Right atrium auricular region (tissue), 2 donors: ENCODE data around the gene FAM78A. TPM values are rescaled to one million over a fixed set of nuclear protein-coding genes. Genes with fewer than 3 reads are reported as not detected.

Source experiments
- DNase-seq: peaks from one replicate; pipeline ENCODE4 v3.0.0-alpha.2; 2019; ENCODE audit warnings: low spot score
- H3K27ac ChIP-seq, 2 donors: fragments of 200-600 bp; sonication (generic); 1 replicate in 1 of 2; 2 replicates in 1 of 2; pipeline ENCODE4 v1.5.1; 2016 to 2019
- H3K27me3 ChIP-seq, 2 donors: fragments of 200-600 bp; sonication (generic); one replicate each; pipeline versions ENCODE4 v1.5.1 to v1.6.0; 2017 to 2019
- H3K36me3 ChIP-seq: fragments of 200-600 bp; sonication (generic); one replicate; pipeline ENCODE4 v1.5.1; 2016
- H3K4me1 ChIP-seq, 2 donors: fragments of 200-600 bp; sonication (generic); one replicate each; pipeline versions ENCODE4 v1.5.1 to v1.6.0; 2017 to 2019
- H3K4me3 ChIP-seq, 2 donors: fragments of 200-600 bp; sonication (generic); 1 replicate in 1 of 2; 2 replicates in 1 of 2; pipeline ENCODE4 v1.5.1; 2017 to 2019; ENCODE audit warnings: mild to moderate bottlenecking in 1 of 2, moderate library complexity in 1 of 2
- H3K9me3 ChIP-seq, 2 donors: fragments of 200-600 bp; sonication (generic); one replicate each; pipeline ENCODE4 v1.5.1; 2019
- CTCF ChIP-seq, 2 donors: fragments of 200-600 bp; sonication (generic); IDR thresholded peaks; one replicate each; pipeline ENCODE4 v1.5.1; 2019; ENCODE audit warnings: antibody characterized with exemption in 2 of 2
- total RNA-seq, 2 donors: library from RNA; depleted of rRNA; stranded (reverse); fragments of >200 nt; gene quantifications; one replicate each; pipeline ENCODE4 v1.1.0, GENCODE V29; 2016

The FAM78A gene
- total RNA-seq, 2 donors from 2014 or later, result 31.8 to 55.3 TPM

DNA sequence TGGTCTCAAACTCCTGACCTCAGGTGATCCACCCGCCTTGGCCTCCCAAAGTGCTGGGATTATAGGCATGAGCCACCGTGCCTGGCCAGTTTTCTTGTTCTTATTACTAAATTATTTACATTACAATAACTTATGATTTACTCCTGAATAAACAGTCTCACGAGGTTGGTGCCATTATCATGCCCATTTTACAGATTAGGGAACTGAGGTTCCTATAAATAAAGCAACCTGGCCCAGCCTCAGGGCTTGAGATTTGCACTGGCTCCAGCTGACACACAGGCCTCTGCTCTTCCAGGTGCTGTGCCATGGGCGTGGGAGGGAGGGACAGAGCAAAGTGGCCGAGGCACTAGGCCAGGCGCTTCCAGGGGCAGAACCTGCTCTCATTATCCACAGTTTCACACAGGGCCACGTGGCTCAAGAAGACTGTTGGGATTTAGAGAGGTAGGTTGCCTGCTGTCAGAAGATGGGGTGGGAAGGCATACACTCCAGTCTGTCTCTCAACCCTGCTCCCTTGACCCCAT lies 15.5 kb upstream of the FAM78A start:
- H3K4me1 ChIP-seq, result peaks cover 0 to 65% of the 10 kb centered on the region in 2 donors
- H3K4me3 ChIP-seq, result peak overlapping the region; percentile 59 to 60
- H3K27me3 ChIP-seq, result no peaks in the 10 kb centered on the region
- TF ChIP-seq CTCF (IDR thresholded peaks at IDR 0.05), result no peak
- H3K36me3 ChIP-seq, result peaks cover 17% of the 10 kb centered on the region
- H3K9me3 ChIP-seq, result no peaks in the 10 kb centered on the region
- peak overlapping the region; percentile 87 to 93 for H3K27ac ChIP-seq
- no peak for DNase-seq

GRCh38 chr9:131290767-131291370 lies 14.6 kb upstream of the FAM78A start:
- TF ChIP-seq CTCF (IDR thresholded peaks at IDR 0.05), result no peak
- Histone ChIP-seq H3K4me1 (peaks cover 0 to 55% of the 10 kb centered on the region in 2 donors), H3K27me3 (no peaks in the 10 kb centered on the region), H3K9me3 (no peaks in the 10 kb centered on the region), H3K4me3 (peak overlapping the region; percentile 59 to 60), H3K27ac (peak overlapping the region; percentile 87 to 93), H3K36me3 (peaks cover 13% of the 10 kb centered on the region)
- no peak for DNase-seq

- peaks cover 7% of the 10 kb centered on the region for H3K36me3 ChIP-seq
- DNase-seq, result no peak
- peak overlapping the region; percentile 59 to 60 for H3K4me3 ChIP-seq
- H3K9me3 ChIP-seq, result no peaks in the 10 kb centered on the region
- no peaks in the 10 kb centered on the region for H3K27me3 ChIP-seq
- peak overlapping the region; percentile 87 to 93 for H3K27ac ChIP-seq
- peaks cover 0 to 55% of the 10 kb centered on the region in 2 donors for H3K4me1 ChIP-seq
- TF ChIP-seq CTCF (IDR thresholded peaks at IDR 0.05), result no peak
Observed at GRCh38 chr9:131290036-131290766, 13.9 kb upstream of the FAM78A start.

- Histone ChIP-seq H3K27me3 (no peaks in the 10 kb centered on the region), H3K27ac (peak within 1 kb of the TSS; percentile 87 to 93), H3K4me3 (peak within 1 kb of the TSS; percentile 59 to 60), H3K36me3 (peaks cover 7% of the 10 kb centered on the region), H3K9me3 (no peaks in the 10 kb centered on the region), H3K4me1 (peaks cover 0 to 55% of the 10 kb centered on the region in 2 donors)
- no peak for TF ChIP-seq CTCF (IDR thresholded peaks at IDR 0.05)
- peak; percentile 88 for DNase-seq
Observed at GRCh38 chr9:131289301-131290035, 13.2 kb upstream of the FAM78A start, which contains the start of gene PLPP7. PLPP7 (plus strand) TSS chr9:131289723; CDS start chr9:131289998, 275 bp downstream.

DNA sequence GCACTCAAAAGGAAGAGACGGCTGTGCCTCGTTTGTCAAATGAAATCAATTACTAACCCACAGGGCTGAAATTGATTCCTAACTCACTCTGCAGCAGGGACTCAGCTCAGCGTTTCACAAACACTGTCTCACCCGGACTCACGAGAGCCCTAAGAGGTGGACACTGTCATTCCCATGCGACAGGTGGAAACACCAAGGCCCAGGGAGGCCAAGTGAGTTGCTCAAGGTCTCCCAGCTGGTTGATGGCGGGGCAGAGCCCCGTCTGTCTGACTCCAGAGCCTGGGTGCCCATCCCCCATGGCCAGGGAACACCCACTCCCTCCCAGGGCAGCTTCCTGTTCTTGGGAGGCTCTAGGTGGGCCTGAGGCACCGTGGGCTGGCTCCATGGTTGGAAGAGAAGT lies 11.9 kb upstream of the FAM78A start:
- peak overlapping the region; percentile 87 to 93 for H3K27ac ChIP-seq
- H3K27me3 ChIP-seq, result no peaks in the 10 kb centered on the region
- DNase-seq, result no peak
- no peak overlapping the region for H3K4me3 ChIP-seq
- peaks cover 0 to 54% of the 10 kb centered on the region in 2 donors for H3K4me1 ChIP-seq
- H3K9me3 ChIP-seq, result no peaks in the 10 kb centered on the region
- H3K36me3 ChIP-seq, result peaks cover 6% of the 10 kb centered on the region
- no peak for TF ChIP-seq CTCF (IDR thresholded peaks at IDR 0.05)
